ENCODE measurements around the gene QKI. TPM values are rescaled to one million over a fixed set of nuclear protein-coding genes. Genes with fewer than 3 reads are reported as not detected.

QKI gene
- total and polyA plus RNA-seq, 2 of the 8 experiments (the other 6 are each of a cell fraction or from before 2014, with no cell fraction given) = 181 to 183 TPM

DNA sequence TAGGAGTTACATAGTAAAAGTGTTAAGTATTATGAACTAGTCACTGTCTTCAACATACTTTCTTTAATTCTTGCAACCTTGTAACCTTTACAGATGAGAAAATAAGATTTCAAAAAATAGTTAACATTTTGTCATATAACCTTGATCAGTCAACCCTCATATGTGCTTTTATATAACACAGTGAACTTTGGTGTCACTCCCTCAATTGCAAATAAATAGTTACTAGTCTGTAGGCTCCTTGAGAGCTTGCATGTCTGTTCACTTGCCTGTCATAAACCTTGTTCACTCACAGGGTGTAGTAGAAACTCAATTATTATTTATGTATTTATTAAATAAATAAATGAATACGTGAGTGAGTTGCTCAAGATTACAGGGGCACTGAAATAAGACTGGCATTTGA is 107.5 kb downstream of the QKI start:
- Histone ChIP-seq H3K23ac (ENCODE audit: insufficient read length) (no peak overlapping the region), H3K4ac (replicated peaks; ENCODE audit: insufficient read length, low read depth, low read length) (no peak overlapping the region), H3K27ac (ENCODE audit: low read depth, low read length) (no peak overlapping the region), H3K56ac (replicated peaks; ENCODE audit: insufficient read length, low read depth, low read length) (no peak overlapping the region), H3K79me2 (ENCODE audit: control insufficient read depth in 1 of 2, insufficient read depth in 2 of 2, low read length in 2 of 2) (peaks cover 0 to 97% of the 10 kb centered on the region in 2 experiments; a peak in 3 of 4 replicates), H3K4me1 (replicated peaks in 1 of 4; ENCODE audit: control insufficient read depth in 3 of 4, insufficient read depth in 4 of 4, low read length in 3 of 4) (peaks cover 0 to 3% (median 0%) of the 10 kb centered on the region in 4 experiments; a peak in 1 of 7 replicates), H3K27me3 (replicated peaks in 1 of 4; ENCODE audit: control insufficient read depth in 3 of 4, extremely low read depth in 1 of 4, insufficient read depth in 3 of 4, low read length in 3 of 4) (no peaks in the 10 kb centered on the region), H2AK5ac (ENCODE audit: low read depth, low read length) (no peak overlapping the region), H2BK15ac (ENCODE audit: low read length) (no peak overlapping the region), H3K4me3 (ENCODE audit: extremely low read depth in 1 of 4, insufficient read depth in 2 of 4, low read depth in 3 of 4, low read length in 4 of 4) (no peak overlapping the region), H2BK20ac (ENCODE audit: low read length) (no peak overlapping the region), H4K20me1 (replicated peaks in 1 of 2; ENCODE audit: control insufficient read depth in 1 of 2, insufficient read depth in 2 of 2, low read length in 2 of 2) (no peaks in the 10 kb centered on the region), H3K9ac (replicated peaks in 1 of 4; ENCODE audit: extremely low read depth in 1 of 4, low read depth in 3 of 4, low read length in 3 of 4) (no peak overlapping the region), H3K9me3 (ENCODE audit: insufficient read depth in 2 of 2, low read depth in 1 of 2, low read length in 1 of 2) (no peaks in the 10 kb centered on the region), H2BK12ac (ENCODE audit: low read depth, low read length) (no peak overlapping the region), H3K79me1 (ENCODE audit: low read depth, low read length) (no peaks in the 10 kb centered on the region), H2BK120ac (replicated peaks; ENCODE audit: low read depth, low read length) (no peak overlapping the region), H3K23me2 (ENCODE audit: low read depth, low read length) (no peaks in the 10 kb centered on the region), H4K91ac (replicated peaks; ENCODE audit: insufficient read length, low read length) (no peak overlapping the region), H3K4me2 (ENCODE audit: insufficient read depth in 1 of 2, low read depth in 2 of 2, low read length in 2 of 2) (no peak overlapping the region), H4K5ac (ENCODE audit: insufficient read length, low read depth, low read length) (no peak overlapping the region), H3K18ac (ENCODE audit: extremely low read depth, low read length) (no peak overlapping the region), H3K14ac (ENCODE audit: insufficient read length) (no peak overlapping the region), H2BK5ac (ENCODE audit: low read depth, low read length) (no peak overlapping the region), H2AFZ (ENCODE audit: low read length) (no peak overlapping the region), H4K8ac (ENCODE audit: extremely low read depth, insufficient read depth, low read length) (no peak overlapping the region), H3K36me3 (ENCODE audit: control insufficient read depth in 2 of 4, insufficient read depth in 4 of 4, low read length in 3 of 4) (no peaks in the 10 kb centered on the region)
- CTCF ChIA-PET (ENCODE audit: partially characterized antibody) = interaction anchor here (0.7 to 1.3 kb wide), 3 partner anchors 10 to 184 kb away, joined by 3 to 4 read pairs (median 3); no protein-coding TSS in a partner anchor
- POLR2A ChIA-PET (ENCODE audit: partially characterized antibody) = interaction anchor here (0.7 kb wide), 1 partner anchor 8 kb away, joined by 3 read pairs; no protein-coding TSS in a partner anchor
- DNase-seq (ENCODE audit: low read depth in 1 of 2, low spot score in 2 of 2) (no peak), FAIRE-seq (no peak)
- 42% methylated on average over 1 of the region's 1 CpG; no CpG with 5 or more reads in 1 of the 2 experiments for WGBS, 2 experiments (ENCODE audit: extremely low coverage in 1 of 2, insufficient coverage in 1 of 2, insufficient read length in 1 of 2, insufficient replicate concordance in 2 of 2, low coverage in 1 of 2, low lambda C conversion rate in 2 of 2, missing lambda C conversion rate in 1 of 2)
- TF ChIP-seq SIN3A (conservative IDR thresholded peaks at IDR 0.05 in 1 of 2, IDR thresholded peaks at IDR 0.05 in 1 of 2; ENCODE audit: low read depth in 1 of 2, low read length in 2 of 2) = no peak
- TF ChIP-seq, protein P1, sequence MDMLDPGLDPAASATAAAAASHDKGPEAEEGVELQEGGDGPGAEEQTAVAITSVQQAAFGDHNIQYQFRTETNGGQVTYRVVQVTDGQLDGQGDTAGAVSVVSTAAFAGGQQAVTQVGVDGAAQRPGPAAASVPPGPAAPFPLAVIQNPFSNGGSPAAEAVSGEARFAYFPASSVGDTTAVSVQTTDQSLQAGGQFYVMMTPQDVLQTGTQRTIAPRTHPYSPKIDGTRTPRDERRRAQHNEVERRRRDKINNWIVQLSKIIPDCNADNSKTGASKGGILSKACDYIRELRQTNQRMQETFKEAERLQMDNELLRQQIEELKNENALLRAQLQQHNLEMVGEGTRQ (IDR thresholded peaks at IDR 0.05; ENCODE audit: low read length) = no peak
